ENCODE data around the gene ICA1. TPM values are rescaled to one million over a fixed set of nuclear protein-coding genes. Genes with fewer than 3 reads are reported as not detected.

ICA1 gene
- total RNA-seq, 1 experiment from 2014 or later, result not detected

DNA sequence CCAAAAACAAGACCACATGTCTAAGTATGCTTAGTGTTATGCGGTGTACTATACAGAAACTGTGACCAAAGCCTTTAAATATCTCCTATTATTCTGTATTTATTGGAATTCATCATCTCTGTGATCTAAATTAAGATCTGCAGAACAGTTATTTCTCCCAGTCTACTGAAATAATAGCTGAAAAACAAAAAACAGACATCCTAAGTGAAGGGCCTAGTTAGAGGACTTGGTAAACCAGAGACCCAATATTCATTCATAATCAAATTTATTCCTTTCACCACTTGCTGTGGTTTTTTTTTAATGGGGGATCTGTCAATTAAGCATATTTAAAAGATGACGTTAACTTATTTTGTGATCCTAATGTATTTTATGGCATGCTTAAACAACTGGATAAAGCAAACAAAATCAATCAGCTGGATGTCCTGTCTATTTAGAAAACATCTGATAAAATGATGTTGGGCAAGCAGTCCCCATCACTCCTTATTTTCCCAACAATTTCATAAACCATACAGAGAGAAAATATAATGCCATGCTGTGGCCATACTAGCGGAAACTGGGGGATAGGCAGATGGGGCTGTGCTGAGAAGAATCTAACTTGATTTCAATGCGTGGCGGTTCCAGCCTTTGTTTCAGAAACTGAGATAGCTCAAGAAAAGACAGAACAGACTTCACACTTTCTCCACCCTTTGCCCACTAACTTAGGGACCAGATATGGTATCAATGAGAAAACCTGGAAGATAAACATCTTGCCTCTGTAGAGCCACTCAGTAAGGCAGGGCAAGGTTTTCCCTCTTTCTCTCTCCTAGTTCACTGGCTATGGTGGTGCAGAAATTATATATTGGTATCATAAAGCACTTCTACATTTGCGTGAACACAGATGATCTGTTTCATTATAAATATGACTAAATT is 32.9 kb downstream of the ICA1 start:
- H3K4me3 ChIP-seq, result no peak overlapping the region
- no peaks in the 10 kb centered on the region for H3K4me1 ChIP-seq (replicated peaks)
- DNase-seq (ENCODE audit: low read depth in 1 of 2, low spot score in 2 of 2), result no peak
- H3K27ac ChIP-seq, result no peak overlapping the region
- no peaks in the 10 kb centered on the region for H3K27me3 ChIP-seq (replicated peaks)
- no peaks in the 10 kb centered on the region for H3K36me3 ChIP-seq
- no peaks in the 10 kb centered on the region for H3K9me3 ChIP-seq (replicated peaks)

- no peaks in the 10 kb centered on the region for H3K27me3 ChIP-seq (replicated peaks)
- H3K36me3 ChIP-seq, result no peaks in the 10 kb centered on the region
- DNase-seq (ENCODE audit: low read depth in 1 of 2, low spot score in 2 of 2), result no peak
- no peaks in the 10 kb centered on the region for H3K9me3 ChIP-seq (replicated peaks)
- no peak overlapping the region for H3K27ac ChIP-seq
- no peaks in the 10 kb centered on the region for H3K4me1 ChIP-seq (replicated peaks)
- H3K4me3 ChIP-seq, result no peak overlapping the region
These were observed 33.9 kb downstream of the ICA1 start for GRCh38 chr7:8228068-8228467.

DNA sequence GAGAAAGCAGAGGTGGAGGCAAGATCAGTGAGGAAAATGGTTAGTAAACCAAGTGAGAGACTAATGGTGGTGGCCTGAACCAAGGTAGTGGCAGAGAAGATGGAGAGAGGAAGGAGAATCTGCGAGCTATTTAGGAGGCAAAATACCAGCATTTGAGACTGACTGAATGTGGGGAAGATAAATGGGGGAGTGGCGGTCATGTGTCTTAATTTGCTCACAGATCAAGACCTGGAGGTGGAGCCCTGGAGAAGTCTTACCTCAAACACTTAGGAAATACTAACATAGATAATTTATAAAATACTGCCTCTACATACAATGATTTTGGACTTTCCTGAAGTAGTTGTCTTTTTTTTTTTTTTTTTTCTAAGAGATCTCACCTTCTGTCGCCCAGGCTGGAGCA is 34.7 kb downstream of the ICA1 start:
- Histone ChIP-seq H3K27me3 (replicated peaks) (no peaks in the 10 kb centered on the region), H3K4me3 (no peak overlapping the region), H3K4me1 (replicated peaks) (no peaks in the 10 kb centered on the region), H3K36me3 (no peaks in the 10 kb centered on the region), H3K27ac (no peak overlapping the region), H3K9me3 (replicated peaks) (no peaks in the 10 kb centered on the region)
- no peak for DNase-seq (ENCODE audit: low read depth in 1 of 2, low spot score in 2 of 2)

- Histone ChIP-seq H3K27me3 (replicated peaks) (no peaks in the 10 kb centered on the region), H3K36me3 (no peaks in the 10 kb centered on the region), H3K4me3 (no peak overlapping the region), H3K27ac (no peak overlapping the region), H3K4me1 (replicated peaks) (no peaks in the 10 kb centered on the region), H3K9me3 (replicated peaks) (no peaks in the 10 kb centered on the region)
- no peak for DNase-seq (ENCODE audit: low read depth in 1 of 2, low spot score in 2 of 2)
These were observed 35.5 kb downstream of the ICA1 start for GRCh38 chr7:8226501-8226900.

- Histone ChIP-seq H3K36me3 (no peaks in the 10 kb centered on the region), H3K4me3 (no peak overlapping the region), H3K9me3 (replicated peaks) (no peaks in the 10 kb centered on the region), H3K27ac (no peak overlapping the region), H3K27me3 (replicated peaks) (no peaks in the 10 kb centered on the region), H3K4me1 (replicated peaks) (no peaks in the 10 kb centered on the region)
- DNase-seq (ENCODE audit: low read depth in 1 of 2, low spot score in 2 of 2), result no peak
These were observed 40.4 kb downstream of the ICA1 start for GRCh38 chr7:8221567-8221966.

GRCh38 chr7:8221101-8221495 is 40.9 kb downstream of the ICA1 start:
- DNase-seq (ENCODE audit: low read depth in 1 of 2, low spot score in 2 of 2), result no peak
- Histone ChIP-seq H3K4me3 (no peak overlapping the region), H3K27me3 (replicated peaks) (no peaks in the 10 kb centered on the region), H3K27ac (no peak overlapping the region), H3K4me1 (replicated peaks) (no peaks in the 10 kb centered on the region), H3K36me3 (no peaks in the 10 kb centered on the region), H3K9me3 (replicated peaks) (no peaks in the 10 kb centered on the region)

- H3K9me3 ChIP-seq (replicated peaks), result no peaks in the 10 kb centered on the region
- DNase-seq (ENCODE audit: low read depth in 1 of 2, low spot score in 2 of 2), result no peak
- no peaks in the 10 kb centered on the region for H3K36me3 ChIP-seq
- H3K27me3 ChIP-seq (replicated peaks), result no peaks in the 10 kb centered on the region
- H3K4me3 ChIP-seq, result no peak overlapping the region
- H3K27ac ChIP-seq, result no peak overlapping the region
- H3K4me1 ChIP-seq (replicated peaks), result no peaks in the 10 kb centered on the region
These were observed 41.4 kb downstream of the ICA1 start for GRCh38 chr7:8220376-8221100.

- DNase-seq (ENCODE audit: low read depth in 1 of 2, low spot score in 2 of 2), result peak in 1 of 2 experiments; percentile 29
- H3K4me1 ChIP-seq (replicated peaks), result no peaks in the 10 kb centered on the region
- no peak overlapping the region for H3K4me3 ChIP-seq
- no peaks in the 10 kb centered on the region for H3K27me3 ChIP-seq (replicated peaks)
- H3K9me3 ChIP-seq (replicated peaks), result no peaks in the 10 kb centered on the region
- no peak overlapping the region for H3K27ac ChIP-seq
- no peaks in the 10 kb centered on the region for H3K36me3 ChIP-seq
These were observed 44.5 kb downstream of the ICA1 start for GRCh38 chr7:8217200-8218068.

GRCh38 chr7:8216334-8216690 is 45.7 kb downstream of the ICA1 start:
- DNase-seq (ENCODE audit: low read depth in 1 of 2, low spot score in 2 of 2), result no peak
- H3K27me3 ChIP-seq (replicated peaks), result no peaks in the 10 kb centered on the region
- no peaks in the 10 kb centered on the region for H3K9me3 ChIP-seq (replicated peaks)
- no peak overlapping the region for H3K27ac ChIP-seq
- H3K4me1 ChIP-seq (replicated peaks), result no peaks in the 10 kb centered on the region
- H3K36me3 ChIP-seq, result no peaks in the 10 kb centered on the region
- no peak overlapping the region for H3K4me3 ChIP-seq

GRCh38 chr7:8215648-8216333 is 46.2 kb downstream of the ICA1 start:
- no peaks in the 10 kb centered on the region for H3K4me1 ChIP-seq (replicated peaks)
- no peak overlapping the region for H3K27ac ChIP-seq
- no peaks in the 10 kb centered on the region for H3K9me3 ChIP-seq (replicated peaks)
- no peaks in the 10 kb centered on the region for H3K27me3 ChIP-seq (replicated peaks)
- no peak for DNase-seq (ENCODE audit: low read depth in 1 of 2, low spot score in 2 of 2)
- no peak overlapping the region for H3K4me3 ChIP-seq
- H3K36me3 ChIP-seq, result no peaks in the 10 kb centered on the region

- no peaks in the 10 kb centered on the region for H3K36me3 ChIP-seq
- H3K4me1 ChIP-seq (replicated peaks), result no peaks in the 10 kb centered on the region
- H3K27me3 ChIP-seq (replicated peaks), result 0 out of 2 replicates have a peak, but pooled peaks cover 3% of the 10 kb centered on the region
- DNase-seq (ENCODE audit: low read depth in 1 of 2, low spot score in 2 of 2), result no peak
- H3K4me3 ChIP-seq, result no peak overlapping the region
- no peaks in the 10 kb centered on the region for H3K9me3 ChIP-seq (replicated peaks)
- H3K27ac ChIP-seq, result no peak overlapping the region
These were observed 47.6 kb downstream of the ICA1 start for GRCh38 chr7:8214244-8214824.

- Histone ChIP-seq H3K27ac (no peak overlapping the region), H3K27me3 (replicated peaks) (peaks cover 4% of the 10 kb centered on the region; the same call in 1 of the 2 replicates), H3K36me3 (no peaks in the 10 kb centered on the region), H3K4me3 (no peak overlapping the region), H3K9me3 (replicated peaks) (no peaks in the 10 kb centered on the region), H3K4me1 (replicated peaks) (no peaks in the 10 kb centered on the region)
- DNase-seq (ENCODE audit: low read depth in 1 of 2, low spot score in 2 of 2), result no peak
These were observed 48.6 kb downstream of the ICA1 start for GRCh38 chr7:8213381-8213780.

- Histone ChIP-seq H3K4me1 (replicated peaks) (no peaks in the 10 kb centered on the region), H3K9me3 (replicated peaks) (no peaks in the 10 kb centered on the region), H3K4me3 (no peak overlapping the region), H3K27me3 (replicated peaks) (peaks cover 8% of the 10 kb centered on the region; the same call in 1 of the 2 replicates), H3K36me3 (no peaks in the 10 kb centered on the region), H3K27ac (no peak overlapping the region)
- no peak for DNase-seq (ENCODE audit: low read depth in 1 of 2, low spot score in 2 of 2)
These were observed 49.3 kb downstream of the ICA1 start for GRCh38 chr7:8212638-8213037.

Data from SJSA1 (cell line).